CD4-positive, alpha-beta T cell treated with Interleukin-6 at 100 ng/mL for 8 hours (primary cell): ENCODE measurements around the gene SUCLG2.

Experiments
- DNase-seq: peaks from one replicate; pipeline ENCODE4 v3.0.0-alpha.2; 2020; ENCODE audit warnings: mixed read lengths, low spot score

Gene SUCLG2

DNA sequence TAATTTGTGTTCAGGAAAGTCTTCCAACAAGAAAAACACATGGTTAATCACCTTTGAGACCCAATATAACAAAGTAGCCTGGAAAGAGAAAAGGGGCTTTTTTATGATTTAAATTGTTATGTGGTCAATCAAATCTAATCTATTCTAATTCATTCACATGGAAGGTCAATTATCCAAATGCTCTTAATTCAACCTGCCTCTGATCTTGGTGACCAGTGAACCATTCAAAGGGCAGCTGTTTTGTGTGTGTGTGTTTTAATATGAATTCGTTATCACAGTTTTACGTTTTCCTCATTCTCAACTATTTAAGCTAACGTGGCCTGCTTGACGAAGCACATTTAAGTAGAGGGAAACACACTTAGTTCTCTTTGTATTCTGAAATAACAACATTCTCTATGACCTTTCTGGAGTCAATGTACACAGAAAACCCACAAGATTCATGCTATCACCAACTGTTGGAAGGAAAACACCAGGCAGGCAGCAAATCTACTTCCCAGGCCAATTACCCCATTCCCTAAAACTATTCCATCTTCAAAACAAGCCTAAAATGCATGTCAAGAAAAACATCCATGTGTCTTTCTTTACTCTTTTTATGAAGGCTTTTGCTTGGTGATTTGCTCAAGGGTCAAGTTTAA is 195.4 kb downstream of the SUCLG2 start:
- DNase-seq, result no peak

- no peak for DNase-seq
Observed at GRCh38 chr3:67458408-67458807, 196.0 kb downstream of the SUCLG2 start.

DNA sequence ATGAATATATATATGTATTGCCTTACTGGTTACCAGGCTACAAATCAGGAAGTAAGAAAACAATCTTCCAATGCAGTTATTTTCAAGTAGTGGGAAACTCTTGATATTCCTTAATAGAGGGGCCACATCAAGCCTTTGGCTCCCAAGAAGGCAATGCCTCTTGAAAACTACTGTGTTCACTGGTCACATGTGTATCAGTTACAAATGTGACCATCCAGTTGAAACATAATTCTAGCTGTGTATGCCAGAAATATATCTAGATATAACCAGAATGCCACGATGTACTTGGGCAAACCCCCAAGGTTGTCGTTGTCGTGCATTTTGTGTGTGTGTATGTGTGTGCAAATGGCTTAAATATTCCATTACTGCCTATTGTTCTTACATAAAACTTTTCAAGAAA is 200.8 kb downstream of the SUCLG2 start:
- DNase-seq, result no peak

- DNase-seq, result no peak
Observed at GRCh38 chr3:67450153-67450552, 204.3 kb downstream of the SUCLG2 start.

DNA sequence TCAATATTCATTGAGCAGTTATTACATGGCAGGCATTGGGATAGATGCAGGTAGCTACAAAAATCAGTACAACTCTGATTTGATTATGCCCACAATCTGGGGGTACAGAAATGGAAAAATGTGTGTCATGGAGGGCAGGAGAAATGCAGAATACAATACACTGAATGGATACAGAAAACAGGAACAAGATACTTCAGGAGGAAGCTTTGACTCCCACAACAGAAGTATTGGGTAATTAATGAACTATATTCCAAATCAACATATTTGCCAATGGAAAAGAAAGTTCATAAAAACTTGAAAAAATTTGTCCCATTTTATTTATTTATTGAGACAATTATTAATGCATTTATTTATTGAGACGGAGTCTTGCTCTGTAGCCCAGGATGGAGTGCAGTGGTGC is 207.0 kb downstream of the SUCLG2 start:
- DNase-seq, result no peak

DNA sequence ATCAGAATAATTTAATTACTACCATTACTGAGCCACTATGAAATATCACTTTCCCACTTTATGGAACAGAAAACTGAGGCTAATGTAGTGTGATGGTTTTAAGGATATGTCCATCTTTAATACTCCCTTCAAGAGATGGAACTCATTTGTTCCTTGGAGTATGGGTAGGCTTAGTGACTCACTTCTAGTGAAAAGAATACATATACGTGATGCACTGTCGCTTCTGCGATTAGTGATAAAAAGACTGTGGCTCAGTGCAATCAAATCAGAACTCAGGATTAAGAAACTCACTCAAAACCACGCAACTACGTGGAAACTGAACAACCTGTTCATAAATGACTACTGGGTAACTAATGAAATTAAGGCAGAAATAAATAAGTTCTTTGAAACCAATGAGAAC is 216.6 kb downstream of the SUCLG2 start:
- DNase-seq, result no peak

DNA sequence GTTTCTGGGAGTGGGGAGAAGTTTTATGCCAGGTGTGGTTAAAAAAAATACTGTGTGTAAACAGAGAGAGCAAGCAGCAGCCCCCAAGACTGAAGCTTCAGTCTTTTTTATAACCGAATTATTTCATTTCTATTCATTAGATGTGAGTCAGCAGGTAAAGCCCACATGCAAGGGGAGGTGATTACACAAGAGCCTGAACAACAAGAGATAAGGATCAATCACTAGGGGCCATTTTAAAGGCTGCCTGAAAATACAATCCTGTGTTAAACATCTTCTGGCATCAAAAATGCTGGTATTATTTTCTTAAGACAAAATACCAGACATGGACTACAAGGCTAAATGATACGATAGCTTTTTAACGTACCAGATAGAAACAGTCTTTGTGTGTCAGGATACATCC is 217.3 kb downstream of the SUCLG2 start:
- no peak for DNase-seq

GRCh38 chr3:67433109-67433508 is 221.3 kb downstream of the SUCLG2 start:
- no peak for DNase-seq

DNA sequence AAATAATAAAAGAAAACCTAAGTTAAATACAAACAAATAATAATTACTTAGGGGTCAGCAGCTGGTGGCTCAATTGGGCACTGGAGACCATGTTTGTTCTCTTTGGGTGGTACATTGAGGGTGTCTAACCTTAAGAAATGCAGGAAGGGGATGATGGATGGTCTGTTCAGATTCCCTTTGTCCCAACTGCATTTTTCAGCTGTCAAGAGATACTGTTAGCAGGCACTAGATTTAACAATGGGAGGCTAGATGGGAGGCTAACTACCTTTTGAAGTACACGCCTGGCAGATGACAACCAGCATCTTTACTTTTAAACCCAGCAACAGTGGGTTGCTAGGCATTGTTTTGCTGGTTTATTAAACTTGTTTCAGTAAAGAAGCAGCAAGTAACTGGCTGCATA is 222.5 kb downstream of the SUCLG2 start:
- no peak for DNase-seq

DNA sequence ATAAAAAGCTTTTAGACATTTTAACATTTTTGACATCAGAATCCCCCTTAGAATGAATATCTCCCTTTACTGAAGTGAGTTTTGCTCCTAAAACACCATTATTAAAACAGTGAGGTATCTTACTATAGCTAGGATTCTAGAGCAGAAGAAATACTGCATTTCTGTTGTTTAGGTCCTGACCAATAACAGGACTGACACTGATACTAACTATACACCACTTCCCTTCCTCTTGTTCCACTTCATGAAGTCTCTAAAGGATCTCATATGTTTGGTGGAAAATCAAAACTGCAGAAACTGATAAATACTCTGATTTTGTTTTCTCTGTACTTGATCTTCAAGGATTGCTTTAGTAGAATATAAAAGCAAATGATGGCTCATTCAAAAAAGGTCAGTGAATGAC is 230.7 kb downstream of the SUCLG2 start:
- DNase-seq, result no peak

GRCh38 chr3:67421912-67422311 is 232.5 kb downstream of the SUCLG2 start:
- DNase-seq, result no peak

- no peak for DNase-seq
Observed at GRCh38 chr3:67419779-67420178, 234.6 kb downstream of the SUCLG2 start.

GRCh38 chr3:67419218-67419529 is 235.2 kb downstream of the SUCLG2 start:
- no peak for DNase-seq

GRCh38 chr3:67418426-67419217 is 235.8 kb downstream of the SUCLG2 start:
- no peak for DNase-seq

- DNase-seq, result no peak
Observed at GRCh38 chr3:67416703-67417102, 237.7 kb downstream of the SUCLG2 start.

GRCh38 chr3:67415511-67415910 is 238.9 kb downstream of the SUCLG2 start:
- no peak for DNase-seq

- no peak for DNase-seq
Observed at GRCh38 chr3:67414740-67415139, 239.7 kb downstream of the SUCLG2 start.

DNA sequence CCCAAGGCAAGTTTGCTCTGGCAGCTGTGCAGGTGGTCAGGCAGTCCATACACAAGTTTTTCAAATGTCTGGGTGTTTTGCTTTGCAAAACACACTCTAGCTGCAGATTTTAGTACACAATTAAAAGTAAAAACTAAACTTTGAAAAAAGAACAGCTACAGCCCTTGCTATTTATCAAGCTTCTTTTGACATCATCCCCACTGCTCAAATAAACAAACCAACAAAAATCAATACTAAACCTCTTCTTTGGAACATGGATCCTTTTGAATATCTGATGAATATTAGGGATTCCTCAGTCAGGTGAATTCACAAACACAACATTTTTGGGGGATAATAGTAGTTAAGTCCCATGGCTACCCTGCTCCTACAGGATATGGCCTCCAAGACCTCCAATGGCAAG is 249.2 kb downstream of the SUCLG2 start:
- DNase-seq, result no peak

- DNase-seq, result no peak
Observed at GRCh38 chr3:67402873-67403272, 251.5 kb downstream of the SUCLG2 start.

DNA sequence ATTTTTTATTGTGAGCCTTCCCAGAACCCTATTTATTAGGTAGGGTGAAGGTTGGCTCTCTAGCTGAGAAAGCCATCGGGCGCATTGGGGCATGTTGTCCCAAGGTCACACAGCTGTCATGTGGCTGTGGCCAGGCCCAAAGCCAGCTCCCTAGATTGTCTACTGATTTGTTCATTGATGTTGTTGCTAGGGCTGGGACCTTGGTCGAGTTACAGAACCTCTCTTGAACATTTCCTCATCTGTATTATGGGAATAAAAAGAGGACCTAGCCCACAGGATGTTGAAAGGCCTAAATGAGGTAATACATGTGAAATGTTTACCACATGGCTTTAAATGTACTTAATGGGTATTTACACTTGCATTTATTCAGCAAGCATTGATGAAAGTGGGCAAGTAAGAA is 252.5 kb downstream of the SUCLG2 start:
- no peak for DNase-seq

GRCh38 chr3:67400476-67400875 is 253.9 kb downstream of the SUCLG2 start:
- DNase-seq, result no peak

- DNase-seq, result no peak
Observed at GRCh38 chr3:67389176-67389575, 265.2 kb downstream of the SUCLG2 start.

DNA sequence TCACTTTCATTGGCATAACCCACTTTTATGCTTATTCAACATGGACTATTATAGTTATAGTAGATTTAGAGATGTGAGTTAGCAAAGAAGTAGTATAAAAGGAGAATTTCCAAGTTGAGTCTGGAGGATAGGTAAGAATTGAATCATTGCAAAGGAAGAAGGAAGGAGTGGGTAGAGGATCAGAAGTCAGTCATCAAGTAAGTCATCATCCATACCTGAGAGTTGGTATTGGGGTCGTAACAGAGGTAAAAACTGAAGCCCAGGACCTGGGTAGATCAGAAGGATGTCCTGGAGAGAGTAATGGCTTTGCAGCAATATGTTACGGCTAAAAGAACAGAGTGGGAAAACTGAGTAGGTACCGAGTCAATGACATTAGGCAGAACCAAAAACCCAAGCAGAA is 265.7 kb downstream of the SUCLG2 start:
- no peak for DNase-seq

GRCh38 chr3:67386451-67386850 is 268.0 kb downstream of the SUCLG2 start:
- DNase-seq, result no peak
